HUES6 (cell line): ENCODE data around the gene MRPL30.
"Not testable (repeated sequence)": the region's sequence is repeated elsewhere in the genome, so short reads cannot be mapped to it uniquely, and the experiment has no call there.

Source experiments
- H3K27ac ChIP-seq: 2 replicates; pipeline ENCODE4 v1.7.0; 2013; ENCODE audit warnings: low read depth, mild to moderate bottlenecking, low read length, inconsistent platforms
- H3K27me3 ChIP-seq: 2 replicates; pipeline ENCODE4 v1.6.1; 2013; ENCODE audit warnings: low read length; ENCODE audit not compliant: control insufficient read depth, insufficient read depth
- H3K36me3 ChIP-seq: 2 replicates; pipeline ENCODE4 v1.6.1; 2013; ENCODE audit warnings: low read length; ENCODE audit not compliant: control insufficient read depth, insufficient read depth
- H3K4me1 ChIP-seq: 2 replicates; pipeline ENCODE4 v1.6.1; 2013; ENCODE audit warnings: low read length; ENCODE audit not compliant: control insufficient read depth, insufficient read depth
- H3K4me3 ChIP-seq: 2 replicates; pipeline ENCODE4 v1.5.1; 2013; ENCODE audit warnings: low read depth, low read length
- H3K9ac ChIP-seq: one replicate; pipeline ENCODE4 v1.6.1; 2013; ENCODE audit warnings: mild to moderate bottlenecking, low read length
- H3K9me3 ChIP-seq: 2 replicates; pipeline ENCODE4 v1.6.1; 2013; ENCODE audit warnings: low read depth, low read length; ENCODE audit not compliant: control insufficient read depth, insufficient read depth

The MRPL30 gene

GRCh38 chr2:99188357-99188756 lies 7.4 kb downstream of the MRPL30 start:
- H3K4me3 ChIP-seq = no peak overlapping the region
- no peaks in the 10 kb centered on the region for H3K4me1 ChIP-seq
- no peak overlapping the region for H3K9ac ChIP-seq
- H3K9me3 ChIP-seq = no peaks in the 10 kb centered on the region
- no peak overlapping the region for H3K27ac ChIP-seq
- peaks cover 48% of the 10 kb centered on the region for H3K36me3 ChIP-seq
- no peaks in the 10 kb centered on the region for H3K27me3 ChIP-seq

- no peak overlapping the region for H3K9ac ChIP-seq
- no peaks in the 10 kb centered on the region for H3K4me1 ChIP-seq
- H3K4me3 ChIP-seq = no peak overlapping the region
- no peaks in the 10 kb centered on the region for H3K27me3 ChIP-seq
- H3K36me3 ChIP-seq = peaks cover 61% of the 10 kb centered on the region
- H3K27ac ChIP-seq = no peak overlapping the region
- H3K9me3 ChIP-seq = no peaks in the 10 kb centered on the region
Observed at GRCh38 chr2:99190548-99190947, 9.6 kb downstream of the MRPL30 start.

- H3K9ac ChIP-seq, H3K9me3 ChIP-seq, H3K4me3 ChIP-seq, H3K27me3 ChIP-seq, H3K4me1 ChIP-seq, H3K27ac ChIP-seq: not testable (repeated sequence)
- peaks cover 73% of the 10 kb centered on the region for H3K36me3 ChIP-seq
Observed at GRCh38 chr2:99192364-99192763, 11.4 kb downstream of the MRPL30 start.

GRCh38 chr2:99198103-99198841 lies 17.3 kb downstream of the MRPL30 start:
- peaks cover 47% of the 10 kb centered on the region for H3K36me3 ChIP-seq
- no peaks in the 10 kb centered on the region for H3K4me1 ChIP-seq

GRCh38 chr2:99200076-99200800 lies 19.3 kb downstream of the MRPL30 start:
- no peak overlapping the region for H3K4me3 ChIP-seq
- peaks cover 17% of the 10 kb centered on the region for H3K9me3 ChIP-seq
- no peaks in the 10 kb centered on the region for H3K4me1 ChIP-seq
- peaks cover 36% of the 10 kb centered on the region for H3K36me3 ChIP-seq
- no peak overlapping the region for H3K27ac ChIP-seq
- H3K9ac ChIP-seq = no peak overlapping the region
- H3K27me3 ChIP-seq = no peaks in the 10 kb centered on the region

More at GRCh38 chr2:99198103-99198841, 17.3 kb downstream of the MRPL30 start:
- no peak overlapping the region for H3K9ac ChIP-seq
- H3K27ac ChIP-seq = no peak overlapping the region
- 0 out of 2 replicates have a peak, but pooled peaks cover 1% of the 10 kb centered on the region for H3K9me3 ChIP-seq
- H3K4me3 ChIP-seq = no peak overlapping the region
- H3K27me3 ChIP-seq = no peaks in the 10 kb centered on the region

- no peaks in the 10 kb centered on the region for H3K4me1 ChIP-seq
- peaks cover 18% of the 10 kb centered on the region for H3K36me3 ChIP-seq
- no peak overlapping the region for H3K27ac ChIP-seq
- no peak overlapping the region for H3K9ac ChIP-seq
- H3K27me3 ChIP-seq = no peaks in the 10 kb centered on the region
- peaks cover 29% of the 10 kb centered on the region for H3K9me3 ChIP-seq
- no peak overlapping the region for H3K4me3 ChIP-seq
Observed at GRCh38 chr2:99201959-99202678, 21.1 kb downstream of the MRPL30 start.

GRCh38 chr2:99205491-99205890 lies 24.5 kb downstream of the MRPL30 start:
- no peak overlapping the region for H3K27ac ChIP-seq
- no peak overlapping the region for H3K4me3 ChIP-seq
- peaks cover 35% of the 10 kb centered on the region for H3K9me3 ChIP-seq
- H3K4me1 ChIP-seq = no peaks in the 10 kb centered on the region
- H3K36me3 ChIP-seq = peaks cover 5% of the 10 kb centered on the region; the same call in 1 of the 2 replicates
- no peak overlapping the region for H3K9ac ChIP-seq
- H3K27me3 ChIP-seq = no peaks in the 10 kb centered on the region

- H3K27ac ChIP-seq = no peak overlapping the region
- no peaks in the 10 kb centered on the region for H3K27me3 ChIP-seq
- H3K4me1 ChIP-seq = no peaks in the 10 kb centered on the region
- no peak overlapping the region for H3K9ac ChIP-seq
- no peak overlapping the region for H3K4me3 ChIP-seq
- H3K36me3 ChIP-seq = no peaks in the 10 kb centered on the region
- H3K9me3 ChIP-seq = no peaks in the 10 kb centered on the region
Observed at GRCh38 chr2:99216096-99216495, 35.1 kb downstream of the MRPL30 start.

GRCh38 chr2:99217929-99218501 lies 37.0 kb downstream of the MRPL30 start:
- Histone ChIP-seq H3K27me3 (no peaks in the 10 kb centered on the region), H3K9me3 (no peaks in the 10 kb centered on the region), H3K27ac (no peak overlapping the region), H3K36me3 (no peaks in the 10 kb centered on the region), H3K9ac (no peak overlapping the region), H3K4me3 (no peak overlapping the region), H3K4me1 (no peaks in the 10 kb centered on the region)

- not testable (repeated sequence) for H3K4me1 ChIP-seq, H3K9ac ChIP-seq
Observed at GRCh38 chr2:99233177-99233576, 52.2 kb downstream of the MRPL30 start.

More at GRCh38 chr2:99233177-99233576, 52.2 kb downstream of the MRPL30 start:
- H3K36me3 ChIP-seq, H3K27ac ChIP-seq, H3K9me3 ChIP-seq, H3K4me3 ChIP-seq, H3K27me3 ChIP-seq: not testable (repeated sequence)
